ENCODE measurements around the gene IFITM2.
"Not testable (repeated sequence)": the region's sequence is repeated elsewhere in the genome, so short reads cannot be mapped to it uniquely, and the experiment has no call there.

DNA sequence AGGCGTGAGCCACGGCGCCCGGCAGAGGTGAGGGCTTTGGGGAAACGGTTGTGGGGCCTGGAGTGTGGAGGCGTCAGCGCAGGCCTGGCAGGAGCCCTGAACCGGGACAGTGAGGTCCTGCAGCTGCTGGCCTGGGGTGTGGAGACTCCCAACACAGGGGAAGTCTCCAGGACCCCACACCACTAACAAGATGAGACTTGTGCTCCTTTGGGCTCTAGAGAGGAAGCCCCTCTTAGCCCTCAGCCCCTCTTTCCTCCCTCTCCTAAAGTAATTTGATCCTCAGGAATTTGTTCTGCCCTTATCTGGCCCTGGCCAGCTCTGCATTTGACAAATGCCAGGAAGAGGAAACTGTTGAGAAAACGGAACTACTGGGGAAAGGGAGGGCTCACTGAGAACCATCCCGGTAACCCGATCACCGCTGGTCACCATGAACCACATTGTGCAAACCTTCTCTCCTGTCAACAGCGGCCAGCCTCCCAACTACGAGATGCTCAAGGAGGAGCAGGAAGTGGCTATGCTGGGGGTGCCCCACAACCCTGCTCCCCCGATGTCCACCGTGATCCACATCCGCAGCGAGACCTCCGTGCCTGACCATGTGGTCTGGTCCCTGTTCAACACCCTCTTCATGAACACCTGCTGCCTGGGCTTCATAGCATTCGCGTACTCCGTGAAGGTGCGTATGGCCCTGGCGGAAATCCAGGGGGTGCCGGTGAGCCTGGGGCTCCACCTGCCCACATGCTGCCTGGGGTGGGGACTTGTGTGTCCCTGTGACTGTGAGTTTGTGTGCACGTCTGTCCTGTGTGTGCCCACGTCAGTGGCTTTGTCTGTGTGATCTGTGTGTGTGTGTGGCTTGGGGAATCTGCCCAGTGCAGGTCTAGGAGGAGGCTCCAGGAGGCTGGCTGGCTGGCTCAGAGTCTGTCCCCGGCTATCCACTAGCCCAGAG is at the start of gene IFITM2:
- TF ChIP-seq, protein P1, sequence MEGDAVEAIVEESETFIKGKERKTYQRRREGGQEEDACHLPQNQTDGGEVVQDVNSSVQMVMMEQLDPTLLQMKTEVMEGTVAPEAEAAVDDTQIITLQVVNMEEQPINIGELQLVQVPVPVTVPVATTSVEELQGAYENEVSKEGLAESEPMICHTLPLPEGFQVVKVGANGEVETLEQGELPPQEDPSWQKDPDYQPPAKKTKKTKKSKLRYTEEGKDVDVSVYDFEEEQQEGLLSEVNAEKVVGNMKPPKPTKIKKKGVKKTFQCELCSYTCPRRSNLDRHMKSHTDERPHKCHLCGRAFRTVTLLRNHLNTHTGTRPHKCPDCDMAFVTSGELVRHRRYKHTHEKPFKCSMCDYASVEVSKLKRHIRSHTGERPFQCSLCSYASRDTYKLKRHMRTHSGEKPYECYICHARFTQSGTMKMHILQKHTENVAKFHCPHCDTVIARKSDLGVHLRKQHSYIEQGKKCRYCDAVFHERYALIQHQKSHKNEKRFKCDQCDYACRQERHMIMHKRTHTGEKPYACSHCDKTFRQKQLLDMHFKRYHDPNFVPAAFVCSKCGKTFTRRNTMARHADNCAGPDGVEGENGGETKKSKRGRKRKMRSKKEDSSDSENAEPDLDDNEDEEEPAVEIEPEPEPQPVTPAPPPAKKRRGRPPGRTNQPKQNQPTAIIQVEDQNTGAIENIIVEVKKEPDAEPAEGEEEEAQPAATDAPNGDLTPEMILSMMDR (tag by site-specific recombination; IDR thresholded peaks at IDR 0.05) = not testable (repeated sequence)
- not testable (repeated sequence) for TF ChIP-seq HOXD13 (CRISPR knock-in tag; IDR thresholded peaks at IDR 0.05; ENCODE audit: borderline replicate concordance); ZNF530 (tag by site-specific recombination; IDR thresholded peaks at IDR 0.05; ENCODE audit: low read depth); ZBTB1 (tag by site-specific recombination; IDR thresholded peaks at IDR 0.05); ZBTB17 (tag by site-specific recombination; IDR thresholded peaks at IDR 0.05); ZIC2 (tag by site-specific recombination; IDR thresholded peaks at IDR 0.05); ZNF510 (tag by site-specific recombination; IDR thresholded peaks at IDR 0.05; ENCODE audit: insufficient replicate concordance); ZNF274 (IDR thresholded peaks at IDR 0.05; ENCODE audit: low read length); ZNF274 (tag by site-specific recombination; IDR thresholded peaks at IDR 0.05; ENCODE audit: borderline replicate concordance)
- 0 out of 2 replicates have a peak, but pooled peaks have one; percentile 29 for TF ChIP-seq SP2 (tag by site-specific recombination; IDR thresholded peaks at IDR 0.05)
